ENCODE results near the gene RBM12.
"Not testable (repeated sequence)": the region's sequence is repeated elsewhere in the genome, so short reads cannot be mapped to it uniquely, and the experiment has no call there.

RBM12 gene, protein sequence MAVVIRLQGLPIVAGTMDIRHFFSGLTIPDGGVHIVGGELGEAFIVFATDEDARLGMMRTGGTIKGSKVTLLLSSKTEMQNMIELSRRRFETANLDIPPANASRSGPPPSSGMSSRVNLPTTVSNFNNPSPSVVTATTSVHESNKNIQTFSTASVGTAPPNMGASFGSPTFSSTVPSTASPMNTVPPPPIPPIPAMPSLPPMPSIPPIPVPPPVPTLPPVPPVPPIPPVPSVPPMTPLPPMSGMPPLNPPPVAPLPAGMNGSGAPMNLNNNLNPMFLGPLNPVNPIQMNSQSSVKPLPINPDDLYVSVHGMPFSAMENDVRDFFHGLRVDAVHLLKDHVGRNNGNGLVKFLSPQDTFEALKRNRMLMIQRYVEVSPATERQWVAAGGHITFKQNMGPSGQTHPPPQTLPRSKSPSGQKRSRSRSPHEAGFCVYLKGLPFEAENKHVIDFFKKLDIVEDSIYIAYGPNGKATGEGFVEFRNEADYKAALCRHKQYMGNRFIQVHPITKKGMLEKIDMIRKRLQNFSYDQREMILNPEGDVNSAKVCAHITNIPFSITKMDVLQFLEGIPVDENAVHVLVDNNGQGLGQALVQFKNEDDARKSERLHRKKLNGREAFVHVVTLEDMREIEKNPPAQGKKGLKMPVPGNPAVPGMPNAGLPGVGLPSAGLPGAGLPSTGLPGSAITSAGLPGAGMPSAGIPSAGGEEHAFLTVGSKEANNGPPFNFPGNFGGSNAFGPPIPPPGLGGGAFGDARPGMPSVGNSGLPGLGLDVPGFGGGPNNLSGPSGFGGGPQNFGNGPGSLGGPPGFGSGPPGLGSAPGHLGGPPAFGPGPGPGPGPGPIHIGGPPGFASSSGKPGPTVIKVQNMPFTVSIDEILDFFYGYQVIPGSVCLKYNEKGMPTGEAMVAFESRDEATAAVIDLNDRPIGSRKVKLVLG

GRCh38 chr20:35664466-35665206 lies at the start of gene RBM12, which contains the start of gene CPNE1:
Gene RBM12, minus strand, starts transcription at chr20:35664900. Its CDS starts 9,578 bp downstream, at chr20:35655322.
Gene CPNE1, minus strand, starts transcription at chr20:35664900. Its CDS starts 31,977 bp downstream, at chr20:35632923.
- peak; percentile 87 for DNase-seq

- no peak for DNase-seq
Observed at GRCh38 chr20:35714127-35714526, 49.4 kb upstream of the RBM12 start.

DNA sequence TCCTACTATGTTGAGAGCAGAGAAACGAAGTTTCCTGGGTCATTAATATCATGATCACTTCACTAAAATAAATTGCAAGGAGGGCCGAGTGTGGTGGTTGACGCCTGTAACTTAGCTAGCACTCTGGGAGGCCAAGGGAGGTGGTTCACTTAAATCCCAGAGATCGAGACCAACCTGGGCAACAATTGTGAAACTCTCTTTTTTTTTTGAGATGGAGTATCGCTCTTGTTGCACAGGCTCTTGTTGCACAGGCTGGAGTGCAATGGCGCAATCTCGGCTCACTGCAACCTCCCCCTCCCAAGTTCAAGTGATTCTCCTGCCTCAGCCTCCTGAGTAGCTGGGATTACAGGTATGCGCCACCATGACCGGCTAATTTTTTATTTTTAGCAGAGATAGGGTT lies 48.4 kb upstream of the RBM12 start:
- not testable (repeated sequence) for DNase-seq

DNA sequence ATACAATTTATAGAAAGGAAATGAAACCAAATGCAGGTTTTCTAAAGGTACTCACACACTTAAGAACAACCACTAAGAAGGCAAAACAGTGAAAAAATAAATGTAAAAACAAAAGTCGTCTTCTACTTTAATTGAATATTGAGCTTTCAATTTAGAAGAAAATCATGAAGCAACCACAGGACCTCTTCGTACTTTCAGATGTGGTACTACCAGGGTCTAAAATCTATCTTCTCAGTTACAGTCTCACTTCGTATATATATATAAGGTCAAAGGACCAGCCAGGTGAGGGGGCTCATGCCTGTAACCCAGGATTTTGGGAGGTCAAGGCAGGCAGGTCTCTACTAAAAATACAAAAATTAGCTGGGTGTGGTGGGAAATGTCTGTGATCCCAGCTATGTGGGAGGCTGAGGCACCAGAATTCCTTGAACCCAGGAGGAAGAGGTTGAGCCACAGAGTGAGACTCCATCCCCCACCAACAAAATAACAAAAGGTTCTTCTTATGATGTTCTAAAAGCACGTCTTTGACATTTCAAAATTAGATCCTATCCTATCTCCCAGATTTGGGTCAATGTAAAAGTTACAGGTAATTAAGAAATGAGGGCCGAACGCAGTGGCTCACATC lies 47.0 kb upstream of the RBM12 start:
- no peak for DNase-seq

DNA sequence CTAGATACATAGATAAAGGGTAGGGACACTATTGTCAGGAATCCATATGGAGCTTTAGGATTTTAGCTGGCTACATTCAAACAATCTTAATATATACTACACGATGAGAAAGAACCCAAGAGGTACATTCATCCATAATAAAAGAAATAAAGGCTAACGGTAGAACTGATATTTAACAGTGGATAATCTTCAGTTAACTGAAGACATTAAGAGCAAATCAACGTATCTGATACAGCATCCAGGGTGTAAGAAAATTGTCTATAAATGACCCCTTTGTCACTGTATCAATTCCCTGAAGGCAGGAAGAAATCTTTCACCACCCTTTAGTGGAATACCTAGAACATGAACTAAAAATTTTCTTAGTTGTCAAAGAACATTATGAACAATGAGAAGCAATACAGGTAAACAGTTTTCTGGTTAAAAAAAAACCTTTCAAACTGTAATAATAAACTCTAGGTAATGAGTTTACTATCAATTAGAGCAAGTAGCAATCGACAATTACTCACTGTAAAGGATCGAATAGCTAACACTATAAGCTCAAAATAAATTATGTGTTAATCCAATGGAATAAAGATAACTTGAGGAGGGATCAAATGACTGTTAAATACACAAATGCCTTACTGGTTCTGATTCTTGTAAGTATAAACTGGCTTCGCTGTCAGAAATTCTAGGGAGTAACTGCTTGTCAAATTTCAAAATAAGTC lies 46.3 kb upstream of the RBM12 start:
- no peak for DNase-seq

DNA sequence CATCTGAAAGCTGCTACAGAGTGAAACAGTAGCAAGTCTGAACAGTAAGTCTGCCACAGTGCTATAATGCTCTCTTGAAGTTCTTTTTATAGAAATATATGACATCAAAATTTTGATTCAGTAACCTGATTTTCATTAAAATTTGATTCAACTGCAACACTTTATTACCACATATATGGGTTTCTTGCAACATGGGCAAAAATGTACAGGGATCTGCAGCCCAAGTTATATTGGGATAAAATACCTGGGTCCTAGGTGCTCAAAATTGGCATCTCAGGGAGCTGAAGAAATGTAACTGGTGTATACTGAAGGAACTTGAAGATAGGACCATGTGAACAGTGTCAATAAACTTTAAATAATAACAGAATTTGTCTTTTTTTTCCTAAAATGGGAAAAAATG lies 45.3 kb upstream of the RBM12 start:
- DNase-seq, result no peak

GRCh38 chr20:35709259-35709658 lies 44.6 kb upstream of the RBM12 start:
- no peak for DNase-seq

DNA sequence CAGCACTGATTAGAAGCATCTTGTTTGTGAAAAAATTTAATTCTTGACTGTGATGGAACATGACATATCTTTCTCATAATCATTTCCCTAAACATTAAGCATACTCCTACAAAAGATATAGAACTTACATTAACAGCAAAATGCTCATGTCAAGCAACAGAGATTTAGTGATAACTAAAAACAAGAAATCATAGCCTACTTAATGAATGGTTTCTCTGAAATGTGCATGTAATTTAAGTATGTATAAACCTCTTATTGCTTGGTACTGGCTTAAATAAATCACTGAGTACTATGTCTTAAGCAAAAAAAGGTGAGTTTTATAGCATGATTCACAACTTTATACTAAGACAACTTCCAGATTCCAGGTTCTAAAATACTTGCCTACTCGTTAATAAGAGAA lies 43.8 kb upstream of the RBM12 start:
- DNase-seq, result no peak

- DNase-seq, result not testable (repeated sequence)
Observed at GRCh38 chr20:35706591-35707529, 42.2 kb upstream of the RBM12 start.

DNA sequence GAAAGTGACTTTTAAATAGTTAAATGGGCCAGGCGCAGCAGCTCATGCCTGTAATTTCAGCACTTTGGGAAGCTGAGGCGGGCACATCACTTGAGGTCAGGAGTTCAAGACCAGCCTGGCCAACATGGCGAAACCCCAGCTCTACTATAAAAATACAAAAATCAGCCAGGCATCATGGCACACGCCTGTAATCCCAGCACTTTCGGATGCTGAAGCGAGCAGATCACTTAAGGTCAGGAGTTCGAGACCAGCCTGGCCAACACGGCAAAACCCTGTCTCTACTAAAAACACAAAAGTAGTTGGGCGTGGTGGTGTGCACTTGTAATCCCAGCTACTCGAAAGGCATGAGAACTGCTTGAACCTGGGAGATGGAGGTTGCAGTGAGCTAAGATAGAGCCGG lies 41.2 kb upstream of the RBM12 start:
- not testable (repeated sequence) for DNase-seq

- no peak for DNase-seq
Observed at GRCh38 chr20:35704514-35705261, 40.0 kb upstream of the RBM12 start.

GRCh38 chr20:35702824-35703695 lies 38.4 kb upstream of the RBM12 start:
- no peak for DNase-seq

GRCh38 chr20:35702051-35702823 lies 37.5 kb upstream of the RBM12 start:
- DNase-seq, result no peak

DNA sequence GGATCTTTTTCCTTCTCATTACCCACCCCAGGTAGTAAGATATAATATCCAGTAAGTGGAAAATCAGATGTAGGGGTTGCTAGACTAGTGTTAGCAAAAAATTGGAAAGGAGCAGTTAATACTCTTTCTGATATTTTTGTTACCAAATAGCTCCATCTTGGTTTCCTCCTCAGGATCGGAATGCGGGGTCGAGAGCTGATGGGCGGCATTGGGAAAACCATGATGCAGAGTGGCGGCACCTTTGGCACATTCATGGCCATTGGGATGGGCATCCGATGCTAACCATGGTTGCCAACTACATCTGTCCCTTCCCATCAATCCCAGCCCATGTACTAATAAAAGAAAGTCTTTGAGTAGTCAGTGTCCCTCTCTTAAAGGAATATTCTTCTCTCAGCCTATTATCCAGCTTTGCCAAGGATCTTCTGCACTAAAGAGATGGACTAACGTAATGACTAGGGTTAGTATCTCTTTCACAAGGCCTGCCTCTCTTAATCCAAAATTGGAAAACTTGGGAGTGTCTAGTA lies 36.0 kb upstream of the RBM12 start:
- DNase-seq, result no peak

GRCh38 chr20:35699957-35700624 lies 35.4 kb upstream of the RBM12 start:
- no peak for DNase-seq

DNA sequence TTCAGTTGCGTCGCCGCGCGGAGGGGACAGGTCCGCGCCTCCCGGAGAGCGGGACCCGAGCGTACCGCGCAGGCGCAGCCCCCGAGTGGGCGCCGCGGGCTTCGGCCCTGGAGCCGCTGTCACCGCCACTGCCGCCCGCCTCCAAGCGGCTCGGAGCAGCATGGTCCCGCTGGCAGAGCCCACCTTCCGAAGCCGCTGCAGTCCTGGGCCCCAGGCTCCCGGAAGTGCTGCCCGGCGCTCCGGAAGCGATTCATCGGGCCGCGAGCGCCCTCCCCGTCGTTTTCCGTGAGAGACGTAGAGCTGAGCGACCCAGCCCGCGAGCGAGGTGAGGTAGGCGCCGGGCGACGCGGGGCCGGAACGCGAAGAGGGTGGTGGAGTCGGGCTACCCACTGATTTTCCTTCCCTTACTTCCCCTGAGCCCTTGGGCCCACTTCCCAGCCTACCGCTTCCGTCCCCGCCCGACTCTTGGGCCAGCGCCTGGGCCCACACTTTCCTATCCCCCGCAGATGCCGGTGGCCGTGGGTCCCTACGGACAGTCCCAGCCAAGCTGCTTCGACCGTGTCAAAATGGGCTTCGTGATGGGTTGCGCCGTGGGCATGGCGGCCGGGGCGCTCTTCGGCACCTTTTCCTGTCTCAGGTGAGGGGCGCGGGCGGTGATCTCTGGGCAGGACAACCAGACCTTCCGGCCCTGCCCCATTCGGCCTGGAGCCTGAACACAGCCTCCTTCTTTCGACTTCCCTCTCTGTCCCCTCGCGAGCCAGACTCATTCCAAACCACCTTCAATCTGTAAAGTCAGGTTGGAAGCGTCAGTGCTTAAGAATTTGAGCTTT lies 34.6 kb upstream of the RBM12 start, which contains the start of the genes NFS1 and ROMO1:
TSS of gene NFS1 (minus strand) at position 226 of the 830 bp plus-strand sequence. CDS start at position 162, 64 bp downstream.
TSS of gene ROMO1 (plus strand) at position 279 of the 830 bp plus-strand sequence. CDS start at position 507, 228 bp downstream.
- peak; percentile 75 for DNase-seq
